ENCODE results near the gene HELT. TPM values are rescaled to one million over a fixed set of nuclear protein-coding genes. Genes with fewer than 3 reads are reported as not detected.

Gene HELT
- total RNA-seq, 1 donor from 2014 or later, result not detected

- Mint-ChIP-seq H3K27ac (ENCODE audit: unreplicated experiment) (no peak overlapping the region), H3K9me3 (no peaks in the 10 kb centered on the region), H3K27me3 (ENCODE audit: low read depth) (peaks cover 84% of the 10 kb centered on the region), H3K4me1 (peaks cover 6% of the 10 kb centered on the region), H3K36me3 (ENCODE audit: low read depth) (no peaks in the 10 kb centered on the region), H3K4me3 (no peak overlapping the region)
- peak; percentile 93 for TF ChIP-seq CTCF (conservative IDR thresholded peaks at IDR 0.05)
- DNase-seq (ENCODE audit: low read depth, low spot score), result peak; percentile 89
Measured at GRCh38 chr4:185005219-185005819, 13.0 kb upstream of the HELT start.

GRCh38 chr4:185011408-185011807 lies 6.9 kb upstream of the HELT start:
- peak; percentile 66 for TF ChIP-seq CTCF (conservative IDR thresholded peaks at IDR 0.05)
- no peak overlapping the region for H3K27ac Mint-ChIP-seq (ENCODE audit: unreplicated experiment)
- no peak overlapping the region for H3K4me3 Mint-ChIP-seq
- H3K27me3 Mint-ChIP-seq (ENCODE audit: low read depth), result peaks cover 100% of the 10 kb centered on the region
- no peaks in the 10 kb centered on the region for H3K36me3 Mint-ChIP-seq (ENCODE audit: low read depth)
- peaks cover 6% of the 10 kb centered on the region for H3K4me1 Mint-ChIP-seq
- no peaks in the 10 kb centered on the region for H3K9me3 Mint-ChIP-seq
- DNase-seq (ENCODE audit: low read depth, low spot score), result peak; percentile 58

- Mint-ChIP-seq H3K27me3 (ENCODE audit: low read depth) (peaks cover 100% of the 10 kb centered on the region), H3K27ac (ENCODE audit: unreplicated experiment) (no peak overlapping the region), H3K9me3 (no peaks in the 10 kb centered on the region), H3K36me3 (ENCODE audit: low read depth) (no peaks in the 10 kb centered on the region), H3K4me1 (peaks cover 9% of the 10 kb centered on the region), H3K4me3 (no peak overlapping the region)
- DNase-seq (ENCODE audit: low read depth, low spot score), result no peak
- no peak for TF ChIP-seq CTCF (conservative IDR thresholded peaks at IDR 0.05)
Measured at GRCh38 chr4:185013417-185014125, 4.7 kb upstream of the HELT start.

- no peaks in the 10 kb centered on the region for H3K9me3 Mint-ChIP-seq
- H3K4me1 Mint-ChIP-seq, result peaks cover 11% of the 10 kb centered on the region
- DNase-seq (ENCODE audit: low read depth, low spot score), result no peak
- no peak overlapping the region for H3K4me3 Mint-ChIP-seq
- no peak for TF ChIP-seq CTCF (conservative IDR thresholded peaks at IDR 0.05)
- no peaks in the 10 kb centered on the region for H3K36me3 Mint-ChIP-seq (ENCODE audit: low read depth)
- H3K27ac Mint-ChIP-seq (ENCODE audit: unreplicated experiment), result no peak overlapping the region
- peaks cover 100% of the 10 kb centered on the region for H3K27me3 Mint-ChIP-seq (ENCODE audit: low read depth)
Measured at GRCh38 chr4:185015108-185015507, 3.2 kb upstream of the HELT start.

- no peak for DNase-seq (ENCODE audit: low read depth, low spot score)
- Mint-ChIP-seq H3K4me1 (peaks cover 10% of the 10 kb centered on the region), H3K9me3 (no peaks in the 10 kb centered on the region)
Measured at GRCh38 chr4:185016101-185016940, 2.0 kb upstream of the HELT start.

More at GRCh38 chr4:185016101-185016940, 2.0 kb upstream of the HELT start:
- H3K27ac Mint-ChIP-seq (ENCODE audit: unreplicated experiment), result no peak overlapping the region
- no peak for TF ChIP-seq CTCF (conservative IDR thresholded peaks at IDR 0.05)
- no peaks in the 10 kb centered on the region for H3K36me3 Mint-ChIP-seq (ENCODE audit: low read depth)
- H3K4me3 Mint-ChIP-seq, result no peak overlapping the region
- peaks cover 100% of the 10 kb centered on the region for H3K27me3 Mint-ChIP-seq (ENCODE audit: low read depth)

Measured in neural crest cell (in vitro differentiated cells).